Thyroid gland (tissue), 4 donors: ENCODE results near the gene GBE1.

Experiments
- CTCF ChIP-seq, 6 experiments: fragments of 200-600 bp in 3 of 6; fragments of 450-650 bp in 3 of 6; sonication (generic) in 3 of 6; IDR thresholded peaks; one replicate each; pipeline ENCODE4 v1.5.1; 2016 to 2019; ENCODE audit warnings: antibody characterized with exemption in 6 of 6, mild to moderate bottlenecking in 2 of 6, inconsistent platforms in 1 of 6, moderate library complexity in 1 of 6
- POLR2A ChIP-seq, 2 donors: fragments of 450-650 bp; IDR thresholded peaks; one replicate each; pipeline ENCODE4 v1.6.1; 2017; ENCODE audit warnings: antibody characterized with exemption in 2 of 2, mild to moderate bottlenecking in 2 of 2, moderate library complexity in 1 of 2

GRCh38 chr3:81726735-81727134 is 34.7 kb downstream of the GBE1 start:
- TF ChIP-seq CTCF (IDR thresholded peaks at IDR 0.05) (no peak), POLR2A (IDR thresholded peaks at IDR 0.05) (no peak)
